HG03442 (cell line): Measurements from ENCODE around the gene DONSON.

ENCODE experiments used
- ATAC-seq: cut with Tn5 transposase; IDR thresholded peaks from one replicate; pipeline ENCODE4 v1.9.1; 2021; ENCODE audit warnings: mild to moderate bottlenecking, moderate library complexity; ENCODE audit not compliant: unreplicated experiment

DONSON gene

DNA sequence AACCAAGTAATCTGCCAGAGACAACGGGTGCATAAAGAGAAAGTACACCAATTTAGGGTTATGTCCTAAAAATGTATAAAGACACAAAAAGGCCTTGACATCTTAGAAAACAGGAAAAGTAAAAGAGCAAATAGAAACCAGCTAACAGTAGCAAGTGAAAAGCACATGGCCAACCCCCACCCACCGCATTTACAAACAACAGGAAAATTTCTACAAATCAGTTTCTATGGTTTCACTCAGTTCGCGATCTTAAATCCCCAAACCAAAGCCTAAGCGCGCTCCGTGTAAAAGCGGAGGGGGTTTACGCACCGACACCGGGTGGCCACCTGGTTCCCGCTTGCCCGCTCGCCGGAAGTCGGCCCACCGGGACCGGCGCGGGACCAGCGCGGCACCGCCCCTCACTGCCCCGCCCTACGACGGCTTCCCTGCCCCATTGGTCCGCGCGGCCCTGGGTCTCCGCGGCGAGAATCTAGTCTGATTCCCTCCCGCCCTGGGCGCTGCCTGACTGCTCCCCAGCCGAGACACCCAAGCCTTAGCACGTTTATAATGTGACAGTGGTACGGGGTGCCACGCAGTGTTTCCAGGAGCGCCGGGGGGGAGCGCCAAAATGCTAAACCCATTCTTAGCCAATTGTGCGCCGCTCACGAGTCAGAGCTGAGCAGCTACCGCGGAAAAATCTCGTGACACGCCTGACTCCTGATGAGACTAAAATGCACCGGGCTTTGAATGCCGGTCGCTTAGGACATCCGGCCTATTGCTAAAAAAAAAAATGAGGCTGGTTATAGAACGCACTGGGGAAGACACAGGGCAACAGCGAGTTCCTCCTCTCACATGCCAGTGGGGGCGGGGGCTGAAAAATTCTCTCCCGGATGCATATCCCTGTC lies 46.5 kb downstream of the DONSON start, which contains the start of gene GART:
GART (minus strand) TSS at position 362 of the 884 bp plus-strand sequence. CDS start 2,802 bp downstream, outside the sequence.
- ATAC-seq, result peak; percentile 51

DNA sequence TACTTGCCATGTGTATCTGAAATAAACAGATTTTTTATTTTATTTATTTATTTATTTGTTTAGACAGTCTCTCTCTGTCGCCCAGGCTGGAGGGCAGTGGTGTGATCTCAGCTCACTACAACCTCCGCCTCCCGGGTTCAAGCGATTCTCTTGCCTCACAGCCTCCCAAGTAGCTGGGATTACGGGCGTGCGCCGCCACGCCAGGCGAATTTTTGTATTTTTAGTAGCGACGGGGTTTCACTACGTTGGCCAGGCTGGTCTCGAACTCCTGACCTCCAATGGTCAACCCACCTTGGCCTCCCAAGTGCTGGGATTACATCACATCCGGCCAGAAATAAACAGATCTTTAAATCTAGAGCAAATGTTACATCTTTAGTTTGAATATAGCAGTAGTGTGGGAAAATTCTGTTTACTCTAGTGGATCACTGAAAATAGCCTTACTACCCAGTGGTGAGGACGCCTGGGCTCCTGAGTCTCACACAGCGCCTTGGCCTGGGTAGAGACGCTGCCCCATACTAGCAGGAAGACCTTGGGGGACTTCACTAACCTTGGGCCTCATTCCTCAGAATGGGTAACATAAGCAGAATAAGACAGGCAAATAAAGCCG lies 47.3 kb downstream of the DONSON start:
- no peak for ATAC-seq

DNA sequence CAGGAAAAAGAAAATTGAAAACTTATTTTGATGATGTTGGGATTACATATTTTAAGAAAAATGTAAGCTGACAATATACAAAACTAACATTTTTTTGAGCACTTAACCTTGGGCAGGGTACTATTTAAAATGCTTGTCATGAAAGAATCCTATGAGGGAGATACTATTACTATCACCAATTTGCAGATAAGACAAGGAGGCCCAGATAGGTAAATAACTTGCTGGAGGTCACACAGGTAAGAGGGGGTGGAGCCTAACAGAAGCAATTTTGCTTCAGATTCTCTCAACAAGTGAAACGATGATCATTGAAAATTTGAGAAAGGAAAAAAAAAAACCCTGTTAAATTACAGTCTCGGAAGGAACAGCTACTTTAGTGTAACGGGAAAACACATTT lies 47.8 kb downstream of the DONSON start:
- ATAC-seq, result no peak

DNA sequence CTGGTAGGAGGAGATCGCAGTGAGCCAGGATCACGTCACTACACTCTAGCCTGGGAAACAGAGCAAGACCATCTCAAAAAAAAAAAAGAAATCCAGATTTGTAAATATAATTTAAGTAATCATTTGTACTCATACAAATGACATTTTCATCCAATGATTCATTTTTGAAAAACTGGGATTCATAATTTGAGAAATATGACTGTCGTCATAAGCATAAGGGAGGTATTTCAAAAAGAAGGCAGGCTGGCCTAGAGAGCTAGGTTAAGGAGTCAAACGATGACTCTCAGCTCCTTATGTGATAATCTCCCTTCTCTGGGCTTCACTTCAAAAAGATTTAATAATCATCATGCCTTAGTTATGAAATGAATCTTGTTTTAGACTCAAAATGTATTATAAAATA lies 48.9 kb downstream of the DONSON start:
- no peak for ATAC-seq

DNA sequence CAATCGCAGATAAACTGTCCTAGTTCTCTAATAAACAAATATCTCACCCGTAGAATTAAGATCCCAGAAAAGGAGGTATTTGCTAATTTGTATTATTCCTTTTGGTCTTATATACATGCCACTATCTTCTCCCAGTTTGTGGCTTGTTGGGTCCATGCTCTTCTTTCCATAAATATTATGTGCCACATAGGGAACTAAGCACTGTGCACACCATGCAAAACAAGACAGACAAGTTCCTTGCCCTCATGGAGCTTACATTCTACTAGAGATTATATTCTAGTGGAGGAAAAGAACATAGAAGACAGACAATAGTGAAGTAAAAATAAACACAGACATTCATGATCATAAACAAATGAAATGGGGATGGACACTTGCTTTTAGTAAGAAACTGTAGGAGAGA lies 51.3 kb downstream of the DONSON start:
- no peak for ATAC-seq

DNA sequence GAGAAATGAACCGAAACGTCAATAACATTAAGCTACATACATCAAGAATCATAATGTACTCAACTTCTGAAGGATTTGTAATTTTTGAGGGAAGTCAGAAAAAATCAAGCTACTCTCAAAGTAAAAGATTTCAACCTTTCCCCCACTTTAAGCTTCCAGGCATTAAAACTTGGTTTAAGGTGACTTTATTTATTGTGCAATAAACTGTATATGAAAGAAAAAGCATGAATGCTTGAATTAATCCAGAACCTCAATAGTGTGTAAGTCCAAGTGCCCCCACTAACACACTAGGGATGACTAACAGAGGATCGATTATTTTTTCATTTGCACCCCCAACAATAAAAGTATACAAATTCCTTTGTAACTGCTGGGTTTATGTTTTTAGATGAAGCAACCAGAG lies 57.5 kb downstream of the DONSON start:
- no peak for ATAC-seq
